Spleen (tissue), 13 donors: ENCODE results near the gene OR1N1. TPM values are rescaled to one million over a fixed set of nuclear protein-coding genes. Genes with fewer than 3 reads are reported as not detected.

Experiments
- DNase-seq: peaks from one replicate; pipeline ENCODE4 v3.0.0-alpha.2; 2020
- H3K27ac ChIP-seq, 8 donors: fragments of 200-600 bp; sonication (generic) in 7 of 8; 1 replicate in 4 of 8; 2 replicates in 4 of 8; pipeline versions ENCODE4 v1.5.0 to v1.8.0; 2016 to 2021; ENCODE audit warnings: inconsistent platforms in 4 of 8, mild to moderate bottlenecking in 4 of 8, moderate library complexity in 1 of 8
- H3K27me3 ChIP-seq, 7 donors: fragments of 200-600 bp; sonication (generic) in 6 of 7; replicated peaks in 1 of 7; 1 replicate in 4 of 7; 2 replicates in 3 of 7; pipeline versions ENCODE4 v1.5.0 to v1.8.0; 2016 to 2021; ENCODE audit warnings: inconsistent platforms in 3 of 7, mild to moderate bottlenecking in 1 of 7
- H3K36me3 ChIP-seq, 6 donors: fragments of 200-600 bp; sonication (generic) in 5 of 6; 1 replicate in 4 of 6; 2 replicates in 2 of 6; pipeline versions ENCODE4 v1.5.0 to v1.8.0; 2016 to 2021; ENCODE audit warnings: inconsistent platforms in 2 of 6
- H3K4me1 ChIP-seq, 6 donors: fragments of 200-600 bp; sonication (generic) in 5 of 6; 1 replicate in 3 of 6; 2 replicates in 3 of 6; pipeline versions ENCODE4 v1.5.0 to v1.8.0; 2016 to 2021; ENCODE audit warnings: inconsistent platforms in 3 of 6
- H3K4me3 ChIP-seq, 8 donors: fragments of 200-600 bp; sonication (generic) in 7 of 8; 1 replicate in 4 of 8; 2 replicates in 4 of 8; pipeline versions ENCODE4 v1.5.0 to v1.8.0; 2016 to 2021; ENCODE audit warnings: inconsistent platforms in 4 of 8, mild to moderate bottlenecking in 4 of 8, moderate library complexity in 2 of 8
- H3K9me3 ChIP-seq, 8 donors: fragments of 200-600 bp; sonication (generic) in 7 of 8; 1 replicate in 4 of 8; 2 replicates in 4 of 8; pipeline versions ENCODE4 v1.5.0 to v1.8.0; 2016 to 2021; ENCODE audit warnings: inconsistent platforms in 4 of 8
- POLR2A ChIP-seq, 3 donors: fragments of 450-650 bp; IDR thresholded peaks; one replicate each; pipeline ENCODE4 v1.5.1; 2017; ENCODE audit warnings: antibody characterized with exemption in 3 of 3, mild to moderate bottlenecking in 1 of 3
- POLR2AphosphoS5 ChIP-seq, 3 donors: sonication (generic); formaldehyde crosslinking; IDR thresholded peaks; one replicate each; pipeline ENCODE4 v1.5.1; 2017; ENCODE audit warnings: antibody characterized with exemption in 3 of 3
- WGBS, 5 donors: extraction: QIAGEN DNeasy Blood & Tissue Kit in 3 of 5; methylation state at CpG; one replicate each; pipeline versions ENCODE4 v1.1.5 to v1.1.7; 2013 to 2018; 5-methylcytosine and 5-hydroxymethylcytosine counted together
- intact Hi-C: fragments of 100-400 bp; cut with DNase I; formaldehyde crosslinking; loops from one replicate; pipeline ENCODE4 v1.15.0; 2023; ENCODE audit warnings: low total_unique reads
- long read RNA-seq, 2 donors: transcript quantifications; one replicate each; lab custom pipeline, GENCODE V29; 2026
- polyA plus RNA-seq, 3 donors: library from polyadenylated mRNA; stranded (reverse); fragments of 200-250 nt; gene quantifications; one replicate each; pipeline ENCODE4 v1.2.1, GENCODE V29; 2013
- total RNA-seq, 7 donors: library from RNA; depleted of rRNA in 3 of 7; stranded (reverse); fragments of >200 nt in 3 of 7; fragmentation: NEBNext Ultra II Directional in 4 of 7; extraction: Animal tissue kit (Norgen Biotek cat#: 25700) in 4 of 7; gene quantifications; one replicate each; pipeline versions ENCODE4 v1.1.0 to v1.2.1, GENCODE V29; 2016 to 2021
- TF ChIP-seq, protein P1 (sequence below), 11 experiments: fragments of 200-600 bp in 7 of 11; fragments of 450-650 bp in 4 of 11; sonication (generic) in 4 of 11; IDR thresholded peaks in 8 of 11; conservative IDR thresholded peaks in 3 of 11; 1 replicate in 7 of 11; 2 replicates in 4 of 11; pipeline versions ENCODE4 v1.4.0 to v1.8.0; 2016 to 2021; ENCODE audit warnings: antibody characterized with exemption in 11 of 11, inconsistent platforms in 4 of 11, mild to moderate bottlenecking in 1 of 11
- donor health status: healthy with polysubstance abuse.
- donor health status: DM: no; HTN: no; CAD: no; lungs with moderate emphysema.
- donor health status: DM: no; HTN: no; CAD: no.
- donor health status: Bipolar disorder and iron deficiency.
- donor health status: healthy.
- donor health status: DM: no; HTN: no; CAD: no.
- donor health status: DM: yes; HTN: yes; CAD: no.

OR1N1 gene, protein sequence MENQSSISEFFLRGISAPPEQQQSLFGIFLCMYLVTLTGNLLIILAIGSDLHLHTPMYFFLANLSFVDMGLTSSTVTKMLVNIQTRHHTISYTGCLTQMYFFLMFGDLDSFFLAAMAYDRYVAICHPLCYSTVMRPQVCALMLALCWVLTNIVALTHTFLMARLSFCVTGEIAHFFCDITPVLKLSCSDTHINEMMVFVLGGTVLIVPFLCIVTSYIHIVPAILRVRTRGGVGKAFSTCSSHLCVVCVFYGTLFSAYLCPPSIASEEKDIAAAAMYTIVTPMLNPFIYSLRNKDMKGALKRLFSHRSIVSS
- total RNA-seq (not detected), polyA plus RNA-seq (not detected)
- long read RNA-seq, donor 1 = 0 reads
- long read RNA-seq, donor 2 = 0 reads

GRCh38 chr9:122527193-122527592, at the start of gene OR1N1:
TSS of gene OR1N1 (minus strand) at chr9:122527293. CDS start at chr9:122527293, 0 bp downstream.
- 83 to 94% (median 93%) methylated on average over 3 of the region's 3 CpGs for WGBS, 5 donors

GRCh38 chr9:122572456-122572855, 45.4 kb upstream of the OR1N1 start:
- no peak for DNase-seq
- Histone ChIP-seq H3K4me1 (no peaks in the 10 kb centered on the region), H3K4me3 (no peak overlapping the region), H3K36me3 (no peaks in the 10 kb centered on the region), H3K9me3 (no peaks in the 10 kb centered on the region), H3K27ac (no peak overlapping the region), H3K27me3 (no peaks in the 10 kb centered on the region)
- intact Hi-C loops = no loop called here
- TF ChIP-seq, protein P1, sequence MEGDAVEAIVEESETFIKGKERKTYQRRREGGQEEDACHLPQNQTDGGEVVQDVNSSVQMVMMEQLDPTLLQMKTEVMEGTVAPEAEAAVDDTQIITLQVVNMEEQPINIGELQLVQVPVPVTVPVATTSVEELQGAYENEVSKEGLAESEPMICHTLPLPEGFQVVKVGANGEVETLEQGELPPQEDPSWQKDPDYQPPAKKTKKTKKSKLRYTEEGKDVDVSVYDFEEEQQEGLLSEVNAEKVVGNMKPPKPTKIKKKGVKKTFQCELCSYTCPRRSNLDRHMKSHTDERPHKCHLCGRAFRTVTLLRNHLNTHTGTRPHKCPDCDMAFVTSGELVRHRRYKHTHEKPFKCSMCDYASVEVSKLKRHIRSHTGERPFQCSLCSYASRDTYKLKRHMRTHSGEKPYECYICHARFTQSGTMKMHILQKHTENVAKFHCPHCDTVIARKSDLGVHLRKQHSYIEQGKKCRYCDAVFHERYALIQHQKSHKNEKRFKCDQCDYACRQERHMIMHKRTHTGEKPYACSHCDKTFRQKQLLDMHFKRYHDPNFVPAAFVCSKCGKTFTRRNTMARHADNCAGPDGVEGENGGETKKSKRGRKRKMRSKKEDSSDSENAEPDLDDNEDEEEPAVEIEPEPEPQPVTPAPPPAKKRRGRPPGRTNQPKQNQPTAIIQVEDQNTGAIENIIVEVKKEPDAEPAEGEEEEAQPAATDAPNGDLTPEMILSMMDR (IDR thresholded peaks at IDR 0.05 in 8 of 11, conservative IDR thresholded peaks at IDR 0.05 in 3 of 11) = no peak
- TF ChIP-seq POLR2A (IDR thresholded peaks at IDR 0.05) (no peak), POLR2AphosphoS5 (IDR thresholded peaks at IDR 0.05) (no peak)
- 61 to 85% (median 77%) methylated on average over 2 of the region's 2 CpGs for WGBS, 5 donors

More at GRCh38 chr9:122527193-122527592, at the start of gene OR1N1:
- Histone ChIP-seq H3K4me3 (no peak within 1 kb of the TSS), H3K9me3 (no peaks in the 10 kb centered on the region), H3K36me3 (no peaks in the 10 kb centered on the region), H3K27ac (no peak within 1 kb of the TSS), H3K27me3 (peaks cover 0 to 6% (median 0%) of the 10 kb centered on the region in 7 donors), H3K4me1 (no peaks in the 10 kb centered on the region)
- intact Hi-C loops = no loop called here
- TF ChIP-seq POLR2A (IDR thresholded peaks at IDR 0.05) (no peak), POLR2AphosphoS5 (IDR thresholded peaks at IDR 0.05) (no peak)
- TF ChIP-seq, protein P1 (IDR thresholded peaks at IDR 0.05 in 8 of 11, conservative IDR thresholded peaks at IDR 0.05 in 3 of 11) = no peak
- DNase-seq = no peak

GRCh38 chr9:122567901-122568300, 40.8 kb upstream of the OR1N1 start:
- TF ChIP-seq, protein P1 (IDR thresholded peaks at IDR 0.05 in 8 of 11, conservative IDR thresholded peaks at IDR 0.05 in 3 of 11) = no peak
- TF ChIP-seq POLR2A (IDR thresholded peaks at IDR 0.05) (no peak), POLR2AphosphoS5 (IDR thresholded peaks at IDR 0.05) (no peak)
- 81 to 96% (median 93%) methylated on average over 4 of the region's 4 CpGs for WGBS, 5 donors
- Histone ChIP-seq H3K4me1 (no peaks in the 10 kb centered on the region), H3K36me3 (no peaks in the 10 kb centered on the region), H3K27me3 (peaks cover 0 to 7% (median 0%) of the 10 kb centered on the region in 7 donors), H3K27ac (no peak overlapping the region), H3K4me3 (no peak overlapping the region), H3K9me3 (peaks cover 0 to 10% (median 2%) of the 10 kb centered on the region in 8 donors)
- DNase-seq = no peak
- intact Hi-C loops = no loop called here

DNA sequence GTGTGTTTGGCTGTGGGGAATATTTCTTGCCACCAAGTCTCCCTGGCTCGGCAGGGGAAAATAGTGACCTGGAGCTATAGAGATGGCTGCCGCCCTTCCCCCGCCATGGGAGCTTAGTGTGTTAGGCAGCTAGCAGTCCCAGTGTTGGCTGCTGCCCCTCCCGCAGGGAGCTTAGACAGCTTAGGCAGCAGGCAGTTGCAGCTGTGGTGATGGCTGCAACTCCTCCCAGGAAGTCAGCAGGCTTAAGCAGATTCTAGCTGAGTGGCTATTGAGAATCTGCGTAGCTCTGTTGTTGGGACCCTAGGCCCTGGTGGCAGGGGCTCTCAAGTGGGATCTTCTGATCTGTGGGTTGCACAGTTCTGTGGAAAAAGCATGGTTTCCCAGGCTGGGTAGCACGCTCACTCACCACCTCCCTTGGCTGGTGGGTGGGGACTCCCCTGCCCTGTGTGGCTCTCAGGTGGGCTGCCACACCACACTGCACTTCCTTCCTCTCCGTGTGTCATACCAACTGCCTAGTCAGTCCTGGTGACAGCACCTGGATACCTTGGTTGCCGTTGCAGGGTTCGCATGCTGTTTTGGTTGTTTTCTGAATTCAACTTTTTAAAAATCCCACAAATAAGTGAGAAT, 35.2 kb upstream of the OR1N1 start:
- intact Hi-C loops = no loop called here
- Histone ChIP-seq H3K36me3 (no peaks in the 10 kb centered on the region), H3K9me3 (peaks cover 0 to 10% (median 5%) of the 10 kb centered on the region in 8 donors), H3K4me1 (no peaks in the 10 kb centered on the region), H3K4me3 (no peak overlapping the region), H3K27me3 (peaks cover 0 to 7% (median 0%) of the 10 kb centered on the region in 7 donors), H3K27ac (no peak overlapping the region)
- no peak for DNase-seq
- 43 to 61% (median 48%) methylated on average over 4 to 9 of the region's 9 CpGs for WGBS, 5 donors
- TF ChIP-seq POLR2A (IDR thresholded peaks at IDR 0.05) (no peak), POLR2AphosphoS5 (IDR thresholded peaks at IDR 0.05) (no peak)
- TF ChIP-seq, protein P1 (IDR thresholded peaks at IDR 0.05 in 8 of 11, conservative IDR thresholded peaks at IDR 0.05 in 3 of 11) = no peak
